Activated T-cell treated with anti-CD3 and anti-CD28 coated beads, Interleukin-2, amount 50 U/mL, for 1 hour (primary cell): ENCODE measurements around the gene SPRR1B.
"Not testable (repeated sequence)": the region's sequence is repeated elsewhere in the genome, so short reads cannot be mapped to it uniquely, and the experiment has no call there.

Experiments
- DNase-seq: peaks from one replicate; pipeline ENCODE4 v3.0.0-alpha.2; 2020

Gene SPRR1B

GRCh38 chr1:153040950-153041631 is 10.1 kb downstream of the SPRR1B start, which contains the start of gene SPRR2D:
SPRR2D (minus strand) TSS chr1:153041120; CDS start chr1:153040346, 774 bp downstream.
- no peak for DNase-seq

DNA sequence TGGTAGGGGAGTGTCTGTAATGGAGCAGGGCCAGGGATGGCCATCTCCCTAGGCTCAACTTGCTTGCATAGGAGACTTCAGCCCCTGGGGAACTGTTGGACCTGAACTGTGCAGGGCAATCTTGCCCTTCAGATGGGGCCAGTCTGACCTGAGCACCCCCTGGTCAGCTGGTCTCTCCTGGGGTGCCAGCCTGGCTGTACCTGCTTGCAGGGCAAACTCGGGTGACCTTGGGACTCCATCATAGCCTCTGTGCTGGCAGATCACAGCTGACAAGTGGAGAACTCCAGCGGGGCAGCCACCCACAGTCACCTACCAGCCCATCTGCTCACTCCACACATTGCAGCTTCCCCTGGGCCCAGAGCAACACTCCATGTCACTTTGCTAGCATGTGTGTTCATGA is 18.2 kb downstream of the SPRR1B start:
- DNase-seq, result no peak

DNA sequence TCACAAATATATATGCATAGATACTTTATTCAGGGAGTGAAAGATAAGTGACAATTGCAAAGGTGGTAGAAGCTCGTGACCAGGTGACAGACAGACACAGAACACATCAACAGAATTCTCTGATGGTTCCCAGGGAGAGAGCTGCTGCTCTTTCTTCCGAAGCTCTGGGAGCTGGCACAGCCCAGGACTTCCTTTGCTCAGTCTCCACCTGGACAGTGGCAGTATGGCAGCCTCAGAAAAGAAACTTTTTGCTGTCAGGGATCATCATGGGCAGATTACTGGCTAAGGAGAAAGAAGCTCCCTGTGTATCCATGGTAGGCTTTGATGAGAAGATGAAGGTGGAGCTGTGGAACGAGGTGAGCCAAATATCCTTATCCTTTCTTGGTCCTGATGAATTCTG is 25.1 kb downstream of the SPRR1B start:
- not testable (repeated sequence) for DNase-seq

GRCh38 chr1:153057375-153057774 is 26.4 kb downstream of the SPRR1B start, which contains the start of gene SPRR2A:
SPRR2A (minus strand) TSS chr1:153057512; CDS start chr1:153056735, 777 bp downstream.
- no peak for DNase-seq

DNA sequence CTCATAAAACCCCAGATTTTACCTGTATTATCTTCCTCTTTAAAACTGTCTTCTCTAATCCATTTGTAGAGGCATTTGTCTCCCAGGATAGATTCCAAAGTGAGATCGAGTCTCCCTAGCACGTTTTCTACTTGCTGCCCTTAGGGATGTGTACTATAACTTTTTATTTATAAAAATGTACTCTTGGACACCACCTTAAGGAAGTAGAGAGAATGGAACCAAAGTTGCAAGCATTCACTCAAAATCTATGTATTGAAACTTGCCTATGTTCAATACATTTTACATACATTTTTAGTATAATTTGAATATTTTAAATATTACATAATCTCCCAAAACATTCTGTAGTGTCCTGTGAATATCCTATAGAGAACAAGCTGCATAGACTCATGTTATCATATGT is 27.2 kb downstream of the SPRR1B start:
- DNase-seq, result no peak

DNA sequence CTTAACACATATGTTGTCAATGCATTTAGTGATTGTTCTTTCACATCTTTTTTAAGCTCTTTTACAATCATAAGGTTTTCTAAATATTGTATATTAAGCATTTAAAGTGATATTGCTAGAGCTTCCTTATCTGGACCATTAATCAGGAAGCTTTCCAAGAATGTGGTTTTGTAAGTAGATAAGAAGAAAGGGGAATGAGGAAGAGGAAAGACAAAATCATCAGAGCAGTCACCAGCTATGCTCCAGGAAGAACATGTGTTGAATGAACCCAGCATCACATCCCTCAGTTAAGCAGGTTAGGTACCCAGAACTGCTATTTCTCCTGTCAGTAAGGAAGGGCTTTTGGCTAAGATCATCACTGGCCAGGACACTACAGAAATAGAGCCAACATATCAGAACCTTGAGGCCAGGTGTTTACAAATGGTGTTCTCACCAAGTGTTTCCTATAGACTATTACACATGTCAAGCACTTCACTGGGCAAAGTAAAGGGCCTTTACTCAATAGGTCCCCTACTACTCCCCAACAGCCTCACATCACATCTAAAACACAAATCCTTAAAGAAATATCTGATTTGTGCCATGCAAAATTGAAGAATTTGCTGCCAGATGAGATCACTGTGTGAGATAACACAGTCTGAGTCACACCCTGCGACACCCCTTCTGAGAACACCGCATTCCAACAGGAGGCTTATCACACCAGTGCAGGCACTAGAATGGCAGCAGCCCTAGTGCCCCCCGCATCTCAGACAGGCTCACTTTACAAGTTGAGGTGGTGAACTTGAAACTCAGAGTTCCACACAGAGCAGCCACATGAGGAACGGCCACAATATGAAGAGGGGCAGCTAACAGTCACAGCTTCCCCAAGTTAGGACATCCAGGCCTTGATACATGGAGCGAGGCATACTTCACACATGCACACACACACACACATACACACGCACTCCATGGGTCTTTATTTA is 28.1 kb downstream of the SPRR1B start:
- DNase-seq, result no peak

DNA sequence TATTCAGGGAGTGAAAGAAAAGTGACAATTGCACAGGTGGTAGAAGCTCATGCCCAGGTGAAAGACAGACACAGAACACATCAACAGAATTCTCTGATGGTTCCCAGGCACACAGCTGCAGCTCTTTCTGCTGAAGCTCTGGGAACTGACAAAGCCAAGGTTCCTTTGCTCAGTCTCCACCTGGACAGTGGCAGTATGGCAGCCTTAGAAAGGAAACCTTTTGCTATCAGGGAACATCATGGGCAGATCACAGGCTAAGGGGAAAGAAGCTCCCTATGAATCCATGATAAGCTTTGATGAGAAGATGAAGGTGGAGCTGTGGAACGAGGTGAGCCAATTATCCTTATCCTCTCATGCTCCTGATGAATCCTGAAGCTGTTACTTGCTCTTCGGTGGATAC is 39.2 kb downstream of the SPRR1B start:
- no peak for DNase-seq

- DNase-seq, result no peak
These were observed 40.5 kb downstream of the SPRR1B start, which contains the start of gene SPRR2B for GRCh38 chr1:153071511-153071910. SPRR2B (minus strand) TSS chr1:153071611; CDS start chr1:153070839, 772 bp downstream.

- DNase-seq, result no peak
These were observed 42.1 kb downstream of the SPRR1B start for GRCh38 chr1:153072806-153073726.

DNA sequence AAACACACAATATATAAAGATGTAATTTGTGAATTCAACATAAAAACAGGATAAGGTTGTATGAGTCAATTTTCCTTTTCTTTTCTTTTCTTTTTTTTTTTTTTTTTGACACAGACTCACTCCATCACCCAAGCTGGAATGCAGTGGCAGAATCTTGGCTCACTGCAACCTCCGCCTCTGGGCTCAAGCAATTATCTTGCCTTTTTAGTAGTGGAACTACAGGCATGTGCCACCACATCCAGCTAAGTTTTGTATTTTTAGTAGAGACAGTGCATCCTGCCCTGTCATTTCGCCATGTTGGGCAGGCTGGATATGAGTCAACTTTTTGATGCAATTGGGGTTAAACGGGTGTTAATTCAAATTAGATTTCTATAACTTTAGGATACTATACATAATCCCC is 50.7 kb downstream of the SPRR1B start:
- DNase-seq, result no peak
